Measurements from ENCODE around the gene NCAN.

The NCAN gene

DNA sequence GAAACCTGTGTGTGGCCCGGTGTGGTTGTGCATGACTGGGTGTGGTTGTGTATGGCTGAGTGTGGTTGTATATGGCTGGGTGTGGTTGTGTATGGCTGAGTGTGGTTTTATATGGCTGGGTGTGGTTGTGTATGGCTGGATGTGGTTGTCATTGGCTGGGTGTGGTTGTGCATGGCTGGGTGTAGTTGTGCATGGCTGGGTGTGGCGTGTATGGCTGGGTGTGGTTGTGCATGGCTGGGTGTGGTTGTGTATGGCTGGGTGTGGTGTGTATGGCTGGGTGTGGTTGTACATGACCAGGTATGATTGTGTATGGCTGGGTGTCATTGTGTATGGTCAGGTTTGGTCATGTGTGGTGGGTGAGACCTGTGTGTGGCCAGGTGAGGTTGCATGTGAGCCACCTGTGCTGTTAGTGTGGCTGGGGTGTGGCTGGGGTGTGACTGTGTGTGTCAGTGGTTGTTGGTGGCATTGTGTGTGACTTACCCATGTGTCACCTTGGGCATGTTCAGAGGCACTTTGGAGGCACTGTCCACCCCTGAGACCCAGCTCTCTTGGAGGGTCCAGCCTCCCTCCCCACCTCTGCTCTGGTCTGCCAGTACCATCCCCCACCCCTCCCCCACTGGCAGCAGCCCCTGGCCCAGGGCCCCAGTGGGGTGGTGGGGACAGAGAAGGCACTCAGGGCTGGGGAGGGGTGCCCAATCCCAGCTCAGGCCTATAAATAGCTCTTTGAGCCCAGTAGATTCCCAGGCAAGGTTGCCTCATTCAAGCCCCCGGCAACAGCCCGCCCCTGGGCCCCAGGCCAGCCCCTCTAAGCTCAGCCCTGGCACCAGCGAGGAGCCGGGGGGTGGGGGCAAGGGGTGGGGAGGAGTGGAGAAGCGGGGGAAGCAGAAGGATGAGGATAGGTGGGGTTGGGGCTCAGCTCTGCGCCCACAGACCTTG, 3.9 kb upstream of the NCAN start:
- H3K9me3 ChIP-seq: no peaks in the 10 kb centered on the region
- no peak for DNase-seq
- no peaks in the 10 kb centered on the region for H3K36me3 ChIP-seq
- TF ChIP-seq, protein P1, sequence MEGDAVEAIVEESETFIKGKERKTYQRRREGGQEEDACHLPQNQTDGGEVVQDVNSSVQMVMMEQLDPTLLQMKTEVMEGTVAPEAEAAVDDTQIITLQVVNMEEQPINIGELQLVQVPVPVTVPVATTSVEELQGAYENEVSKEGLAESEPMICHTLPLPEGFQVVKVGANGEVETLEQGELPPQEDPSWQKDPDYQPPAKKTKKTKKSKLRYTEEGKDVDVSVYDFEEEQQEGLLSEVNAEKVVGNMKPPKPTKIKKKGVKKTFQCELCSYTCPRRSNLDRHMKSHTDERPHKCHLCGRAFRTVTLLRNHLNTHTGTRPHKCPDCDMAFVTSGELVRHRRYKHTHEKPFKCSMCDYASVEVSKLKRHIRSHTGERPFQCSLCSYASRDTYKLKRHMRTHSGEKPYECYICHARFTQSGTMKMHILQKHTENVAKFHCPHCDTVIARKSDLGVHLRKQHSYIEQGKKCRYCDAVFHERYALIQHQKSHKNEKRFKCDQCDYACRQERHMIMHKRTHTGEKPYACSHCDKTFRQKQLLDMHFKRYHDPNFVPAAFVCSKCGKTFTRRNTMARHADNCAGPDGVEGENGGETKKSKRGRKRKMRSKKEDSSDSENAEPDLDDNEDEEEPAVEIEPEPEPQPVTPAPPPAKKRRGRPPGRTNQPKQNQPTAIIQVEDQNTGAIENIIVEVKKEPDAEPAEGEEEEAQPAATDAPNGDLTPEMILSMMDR (IDR thresholded peaks at IDR 0.05): no peak
- H3K4me1 ChIP-seq: peaks cover 0 to 6% (median 2%) of the 10 kb centered on the region in 4 donors
- intact Hi-C loops (cut with DNase I; ENCODE audit: low total_unique reads): loop anchor here (10.0 kb wide), 1 partner anchor 107 kb away; no protein-coding TSS in a partner anchor
- peaks cover 2 to 62% of the 10 kb centered on the region in 2 donors for H3K27me3 ChIP-seq
- no peak overlapping the region for H3K4me3 ChIP-seq
- no peak overlapping the region for H3K27ac ChIP-seq

DNA sequence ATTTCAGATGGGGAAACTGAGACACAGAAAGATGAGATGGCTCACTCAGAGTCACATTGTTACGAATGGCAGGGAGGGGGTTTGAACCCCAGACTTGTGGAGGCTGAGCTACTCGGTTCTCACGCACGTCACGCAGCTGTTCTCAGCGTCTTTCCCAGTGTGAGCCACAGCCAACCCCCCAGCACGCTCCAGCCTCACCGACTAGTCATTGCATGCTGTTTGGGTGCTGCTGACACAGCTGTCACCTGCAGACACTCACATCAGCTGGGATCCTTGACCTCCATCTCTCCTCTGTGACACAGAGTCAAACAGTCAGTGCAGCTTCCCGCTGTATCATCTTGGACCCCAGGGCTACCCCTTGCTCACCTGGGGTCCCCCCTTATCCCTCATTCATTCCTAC, 2.4 kb upstream of the NCAN start:
- H3K27ac ChIP-seq: no peak overlapping the region
- no peaks in the 10 kb centered on the region for H3K36me3 ChIP-seq
- TF ChIP-seq, protein P1 (IDR thresholded peaks at IDR 0.05): no peak
- peaks cover 2 to 77% of the 10 kb centered on the region in 2 donors for H3K27me3 ChIP-seq
- intact Hi-C loops (cut with DNase I; ENCODE audit: low total_unique reads): loop anchor here (10.0 kb wide), 1 partner anchor 105 kb away; no protein-coding TSS in a partner anchor
- no peak overlapping the region for H3K4me3 ChIP-seq
- peaks cover 0 to 4% (median 0%) of the 10 kb centered on the region in 4 donors for H3K4me1 ChIP-seq
- no peaks in the 10 kb centered on the region for H3K9me3 ChIP-seq
- DNase-seq: no peak

DNA sequence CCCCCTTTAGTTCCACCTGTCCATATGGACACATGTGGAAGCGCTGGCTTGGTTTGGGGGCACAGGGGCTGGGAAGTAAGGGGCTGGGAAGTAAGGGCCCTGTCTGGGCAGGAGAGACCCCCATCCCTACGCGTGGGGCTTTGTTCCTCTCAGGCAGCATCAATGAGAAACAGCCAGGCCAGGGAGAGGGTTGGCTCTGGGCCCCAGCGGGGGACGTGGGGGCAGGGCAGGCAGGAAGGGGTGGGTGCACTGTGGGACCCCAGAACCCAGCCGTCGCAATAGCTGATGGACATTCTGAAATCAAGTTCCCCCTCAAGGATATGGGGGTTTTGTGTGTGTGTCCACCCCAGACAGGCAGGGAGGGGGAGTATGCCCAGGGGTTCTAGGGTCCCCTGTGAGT, 1.2 kb downstream of the NCAN start:
- Histone ChIP-seq H3K4me1 (peaks cover 0 to 4% (median 0%) of the 10 kb centered on the region in 4 donors), H3K9me3 (no peaks in the 10 kb centered on the region), H3K36me3 (no peaks in the 10 kb centered on the region), H3K4me3 (no peak overlapping the region), H3K27me3 (peaks cover 2 to 89% of the 10 kb centered on the region in 2 donors), H3K27ac (no peak overlapping the region)
- intact Hi-C loops (cut with DNase I; ENCODE audit: low total_unique reads): no loop called here
- DNase-seq: no peak
- TF ChIP-seq, protein P1 (IDR thresholded peaks at IDR 0.05): no peak

DNA sequence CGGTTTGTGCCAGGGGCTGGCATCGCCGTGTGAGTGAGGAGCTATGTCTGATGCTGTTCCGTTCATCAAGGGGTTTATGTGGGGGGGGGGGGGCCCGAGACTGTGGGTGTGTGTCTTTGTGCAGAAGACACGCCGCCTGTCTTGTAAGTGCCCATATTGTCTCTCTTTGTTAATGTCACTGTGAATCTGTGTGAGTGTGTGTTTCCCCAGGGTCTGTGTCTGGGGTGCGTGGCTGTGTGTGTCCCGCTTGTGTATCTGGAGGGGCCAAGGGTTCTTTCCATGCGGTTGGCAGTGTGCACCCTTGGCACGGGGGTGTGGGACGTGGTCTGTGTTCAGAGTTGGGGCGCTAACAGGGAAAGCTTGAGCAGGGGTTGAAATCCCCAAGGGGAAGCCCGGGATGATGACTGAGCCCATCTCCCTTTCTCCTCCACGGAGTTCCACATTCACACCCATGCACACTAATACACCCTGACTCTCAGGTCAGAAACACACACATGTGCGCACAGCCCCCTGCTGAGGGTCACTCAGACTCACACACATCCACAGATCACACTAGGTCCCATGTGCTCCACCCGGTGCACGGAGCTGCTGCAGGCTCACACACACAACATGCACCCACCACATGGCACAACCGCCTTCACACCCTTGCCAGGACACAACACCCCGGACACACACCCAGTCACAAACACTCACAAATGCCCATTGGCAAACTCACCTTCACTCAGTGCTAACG, 1.8 kb downstream of the NCAN start:
- intact Hi-C loops (cut with DNase I; ENCODE audit: low total_unique reads): no loop called here
- Histone ChIP-seq H3K27me3 (peaks cover 2 to 82% of the 10 kb centered on the region in 2 donors), H3K9me3 (no peaks in the 10 kb centered on the region), H3K36me3 (no peaks in the 10 kb centered on the region), H3K4me1 (peaks cover 0 to 4% (median 0%) of the 10 kb centered on the region in 4 donors), H3K4me3 (no peak overlapping the region), H3K27ac (no peak overlapping the region)
- TF ChIP-seq, protein P1 (IDR thresholded peaks at IDR 0.05): no peak
- no peak for DNase-seq

DNA sequence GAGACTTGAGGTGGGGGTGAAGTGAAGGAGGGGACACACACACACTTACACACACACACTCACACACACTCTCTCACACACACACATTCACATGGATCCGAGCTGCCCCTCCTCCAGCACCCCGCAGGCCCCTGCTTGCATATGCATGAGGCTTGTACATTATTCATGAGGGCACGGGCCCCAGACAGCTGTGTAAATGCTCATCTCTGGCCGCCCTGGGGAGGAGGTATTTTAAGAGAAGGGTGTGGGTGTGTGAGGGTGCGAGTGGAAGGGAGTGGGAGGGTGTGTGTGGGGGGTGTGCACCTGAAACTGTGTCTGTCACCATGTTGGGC, 2.4 kb downstream of the NCAN start:
- H3K9me3 ChIP-seq: no peaks in the 10 kb centered on the region
- peaks cover 0 to 4% (median 0%) of the 10 kb centered on the region in 4 donors for H3K4me1 ChIP-seq
- H3K27me3 ChIP-seq: peaks cover 2 to 82% of the 10 kb centered on the region in 2 donors
- no peak overlapping the region for H3K4me3 ChIP-seq
- H3K27ac ChIP-seq: no peak overlapping the region
- TF ChIP-seq, protein P1 (IDR thresholded peaks at IDR 0.05): no peak
- H3K36me3 ChIP-seq: no peaks in the 10 kb centered on the region
- intact Hi-C loops (cut with DNase I; ENCODE audit: low total_unique reads): no loop called here
- no peak for DNase-seq

Measured in tibial artery (tissue), 4 donors.